ENCODE measurements around the gene L3HYPDH. TPM values are rescaled to one million over a fixed set of nuclear protein-coding genes. Genes with fewer than 3 reads are reported as not detected.

Gene L3HYPDH
- total RNA-seq (2016; rRNA removed; fragmentation: Illumina TruSeq; extraction: Trizol) (22.4 and 30.5 TPM in 2 replicates), polyA plus RNA-seq (2011; rRNA removed) (36.6 and 40.8 TPM in 2 replicates), polyA minus RNA-seq (2011; rRNA and poly(A)+ RNA removed; ENCODE audit: low replicate concordance) (24.8 and 33.4 TPM in 2 replicates), Bru-seq, nascent RNA (percentile 91 among the genes with signal in this experiment), BruChase-seq, experiment 1, labeled RNA remaining after a 6-hour chase (percentile 87 among the genes with signal in this experiment), BruChase-seq, experiment 2, labeled RNA remaining after a 2-hour chase (percentile 94 among the genes with signal in this experiment)
- 7.8 and 8.6 TPM in 2 replicates for total RNA-seq (2016; cell fraction: cytosol; rRNA removed; fragmentation: Illumina TruSeq; extraction: Trizol; ENCODE audit: low read depth)
- total RNA-seq (2016; cell fraction: insoluble cytoplasmic fraction; rRNA removed; fragmentation: Illumina TruSeq; extraction: Trizol): 23.8 and 30.7 TPM in 2 replicates
- 8.9 and 9.8 TPM in 2 replicates for total RNA-seq (2016; cell fraction: membrane; rRNA removed; fragmentation: Illumina TruSeq; extraction: Trizol)
- total RNA-seq (2016; cell fraction: nucleus; rRNA removed; fragmentation: Illumina TruSeq; extraction: Trizol): 73.7 and 77.8 TPM in 2 replicates
- 9.2 and 11.5 TPM in 2 replicates for polyA plus RNA-seq (2011; cell fraction: cytosol; rRNA removed)
- 195 and 205 TPM in 2 replicates for polyA plus RNA-seq (2011; cell fraction: nucleus; rRNA removed)
- 22.0 and 27.6 TPM in 2 replicates for polyA plus RNA-seq (2012)
- polyA plus RNA-seq (2016; cell fraction: cytosol; fragmentation: Illumina TruSeq; extraction: Trizol; ENCODE audit: low read depth): 4.8 and 6.9 TPM in 2 replicates
- polyA plus RNA-seq (2016; cell fraction: insoluble cytoplasmic fraction; fragmentation: Illumina TruSeq; extraction: Trizol; ENCODE audit: low read depth): 22.7 and 25.1 TPM in 2 replicates
- polyA plus RNA-seq (2016; cell fraction: membrane; fragmentation: Illumina TruSeq; extraction: Trizol; ENCODE audit: low read depth): 4.4 and 5.8 TPM in 2 replicates
- polyA plus RNA-seq (2016; cell fraction: nucleus; fragmentation: Illumina TruSeq; extraction: Trizol; ENCODE audit: insufficient read depth, low read depth): 89.2 and 96.5 TPM in 2 replicates
- polyA minus RNA-seq (2011; cell fraction: cytosol; rRNA and poly(A)+ RNA removed): 6.7 and 7.6 TPM in 2 replicates
- polyA minus RNA-seq (2011; cell fraction: nucleus; rRNA and poly(A)+ RNA removed): 156 and 164 TPM in 2 replicates
- long read RNA-seq, experiment 1, transcript L3HYPDH-201 (5 exons, 1,527 nt): major isoform, 26 of 34 reads
- long read RNA-seq, experiment 1, partial matches to known transcripts: 2 of 34 reads
- long read RNA-seq, experiment 1, other reads (novel, unspliced or antisense): 6 of 34 reads
- long read RNA-seq, experiment 2, transcript L3HYPDH-201 (5 exons, 1,527 nt): major isoform, 15 of 27 reads
- long read RNA-seq, experiment 2, partial matches to known transcripts: 3 of 27 reads
- long read RNA-seq, experiment 2, other reads (novel, unspliced or antisense): 8 of 27 reads

GRCh38 chr14:59483819-59484638 is at the start of gene L3HYPDH, which contains the start of gene JKAMP:
Gene L3HYPDH, minus strand, starts transcription at chr14:59484408. Its CDS starts 92 bp downstream, at chr14:59484316.
Gene JKAMP, plus strand, starts transcription at chr14:59484517. Its CDS starts 73 bp downstream, at chr14:59484590.
- Histone ChIP-seq H3K9me3 (ENCODE audit: low read length) (no peaks in the 10 kb centered on the region), H3K36me3 (replicated peaks in 1 of 2; ENCODE audit: control insufficient read depth in 1 of 2, insufficient read depth in 2 of 2, low read length in 2 of 2) (peaks cover 2 to 5% of the 10 kb centered on the region in 2 experiments; a peak in 3 of 5 replicates), H3K27me3 (ENCODE audit: control insufficient read depth in 1 of 2, insufficient read depth in 2 of 2, low read length in 2 of 2) (peaks cover 0 to 4% of the 10 kb centered on the region in 2 experiments; a peak in 1 of 5 replicates), H3K27ac (ENCODE audit: extremely low read length, insufficient read depth, low read length) (peak within 1 kb of the TSS; percentile 96), H2AFZ (ENCODE audit: low read length) (peak within 1 kb of the TSS; percentile 79), H3K4me1 (ENCODE audit: insufficient read depth, low read length) (peaks cover 46% of the 10 kb centered on the region), H3K4me3 (replicated peaks in 1 of 3; ENCODE audit: insufficient read depth in 1 of 3, low read depth in 2 of 3, low read length in 3 of 3) (peak within 1 kb of the TSS; percentile 78 to 87 (median 83)), H4K20me1 (ENCODE audit: insufficient read depth, low read length) (peaks cover 12% of the 10 kb centered on the region), H3K79me2 (ENCODE audit: insufficient read depth, low read length) (peaks cover 47% of the 10 kb centered on the region), H3K4me2 (ENCODE audit: low read depth, low read length) (peak within 1 kb of the TSS; percentile 93), H3K9ac (ENCODE audit: insufficient read depth, low read depth, low read length) (peak within 1 kb of the TSS; percentile 97)
- ChIA-PET CTCF (ENCODE audit: low intra/inter-chr PET ratio, low total read pairs) (no interaction called here), POLR2A (interaction anchor here (0.5 to 1.7 kb wide), 14 partner anchors 9 to 1185 kb away, joined by 3 to 18 read pairs (median 4); partner anchors contain the start of genes ARID4A, GPR135, KIAA0586 and LRRC9)
- DNase-seq (ENCODE audit: low spot score) (peak; percentile 92), FAIRE-seq (peak; percentile 18), ATAC-seq (peak; percentile 93)
- intact Hi-C loops (cut with micrococcal nuclease; ENCODE audit: unreplicated experiment): loop anchor here (1.0 kb wide), 1 partner anchor 19 kb away; the partner anchor contains the start of gene GPR135
- no CpG with 5 or more reads among the region's 92 CpGs for WGBS (ENCODE audit: low lambda C conversion rate)
- in situ Hi-C loops (cut with HindIII; ENCODE audit: extremely low pct_ligation_motif_present, low pct_unique_long_range_greater_than_20kb): no loop called here
- no TSS peak for BruUV-seq (replicated peaks)
- TF ChIP-seq AGO2 (optimal IDR thresholded peaks at IDR 0.05; ENCODE audit: low read depth, low read length) (peak; percentile 98), REL (CRISPR knock-in tag; conservative IDR thresholded peaks at IDR 0.05) (peak; percentile 81; the same call in 1 of the 2 replicates), PAF1 (CRISPR knock-in tag; IDR thresholded peaks at IDR 0.05) (no peak), ZBTB8A (CRISPR knock-in tag; IDR thresholded peaks at IDR 0.05; ENCODE audit: borderline replicate concordance, low read depth) (peak; percentile 89), NKX3-1 (CRISPR knock-in tag; IDR thresholded peaks at IDR 0.05) (peak; percentile 98), SMAD1 (CRISPR knock-in tag; IDR thresholded peaks at IDR 0.05; ENCODE audit: borderline replicate concordance, low read depth) (0 out of 2 replicates have a peak, but pooled peaks have one; percentile 52), CSRNP1 (CRISPR knock-in tag; IDR thresholded peaks at IDR 0.05) (peak; percentile 93), ZNF558 (CRISPR knock-in tag; IDR thresholded peaks at IDR 0.05; ENCODE audit: borderline replicate concordance) (peak; percentile 93), ZNF20 (CRISPR knock-in tag; IDR thresholded peaks at IDR 0.05) (peak; percentile 92; the same call in 1 of the 2 replicates), SIN3B (IDR thresholded peaks at IDR 0.05; ENCODE audit: low read length) (no peak; the same call in 1 of the 2 replicates), ZNF547 (CRISPR knock-in tag; IDR thresholded peaks at IDR 0.05) (peak; percentile 97)
- TF ChIP-seq, protein P1, sequence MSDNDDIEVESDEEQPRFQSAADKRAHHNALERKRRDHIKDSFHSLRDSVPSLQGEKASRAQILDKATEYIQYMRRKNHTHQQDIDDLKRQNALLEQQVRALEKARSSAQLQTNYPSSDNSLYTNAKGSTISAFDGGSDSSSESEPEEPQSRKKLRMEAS (IDR thresholded peaks at IDR 0.05): peak; percentile 98
